Kidney (tissue), 14 donors: Measurements from ENCODE around the gene BEST1. TPM values are rescaled to one million over a fixed set of nuclear protein-coding genes. Genes with fewer than 3 reads are reported as not detected.

Experiments
- DNase-seq, 5 donors: peaks; one replicate each; pipeline ENCODE4 v3.0.0-alpha.2; 2013 to 2020
- FAIRE-seq: peaks from 2 replicates; lab custom pipeline; 2012; peaks lifted over from hg19 to GRCh38; lab: Jason Lieb, UNC
- H3K27ac ChIP-seq, 2 donors: one replicate each; pipeline ENCODE4 v1.7.0; 2013; ENCODE audit warnings: low read depth in 2 of 2, low read length in 2 of 2, inconsistent platforms in 1 of 2
- H3K27me3 ChIP-seq: one replicate; pipeline ENCODE4 v1.7.1; 2013; ENCODE audit warnings: low read length, inconsistent platforms; ENCODE audit not compliant: control insufficient read depth, insufficient read depth
- H3K36me3 ChIP-seq, 3 donors: one replicate each; pipeline versions ENCODE4 v1.7.0 to v1.7.1; 2013; ENCODE audit warnings: low read length in 3 of 3, control low read depth in 1 of 3, inconsistent platforms in 1 of 3; ENCODE audit not compliant: insufficient read depth in 3 of 3, control insufficient read depth in 2 of 3
- H3K4me1 ChIP-seq, 3 donors: one replicate each; pipeline versions ENCODE4 v1.7.0 to v1.7.1; 2013; ENCODE audit warnings: low read length in 3 of 3, inconsistent platforms in 1 of 3, low read depth in 1 of 3; ENCODE audit not compliant: control insufficient read depth in 2 of 3, insufficient read depth in 2 of 3
- H3K4me3 ChIP-seq, 3 donors: one replicate each; pipeline versions ENCODE4 v1.7.0 to v1.8.1; 2013; ENCODE audit warnings: low read length in 3 of 3, control low read depth in 1 of 3, inconsistent platforms in 1 of 3
- H3K9ac ChIP-seq, 3 donors: one replicate each; pipeline versions ENCODE4 v1.7.0 to v1.7.1; 2013; ENCODE audit warnings: low read length in 3 of 3, control low read depth in 1 of 3, inconsistent platforms in 1 of 3
- H3K9me3 ChIP-seq, 3 donors: one replicate each; pipeline versions ENCODE4 v1.7.0 to v1.7.1; 2013; ENCODE audit warnings: low read length in 3 of 3, control low read depth in 1 of 3, inconsistent platforms in 1 of 3; ENCODE audit not compliant: control insufficient read depth in 2 of 3, insufficient read depth in 1 of 3
- CTCF ChIP-seq: IDR thresholded peaks from 3 replicates; pipeline ENCODE4 v1.5.1; 2012; ENCODE audit warnings: mild to moderate bottlenecking, moderate library complexity, borderline replicate concordance; ENCODE audit not compliant: insufficient read depth; ENCODE audit errors: extremely low read depth
- intact Hi-C: fragments of 100-400 bp; cut with DNase I; formaldehyde crosslinking; loops from one replicate; pipeline ENCODE4 v1.11.1; 2022
- polyA plus RNA-seq: library from polyadenylated mRNA; stranded (reverse); fragments of 350-450 nt; fragmentation: Illumina TruSeq; extraction: RNeasy Lipid Tissue Mini Kit (QIAGEN cat#74804); gene quantifications from one replicate; pipeline ENCODE4 v1.2.3, GENCODE V29; 2014; ENCODE audit warnings: low read depth, low replicate concordance; ENCODE audit not compliant: insufficient read depth
- total RNA-seq: library from RNA; stranded (reverse); fragmentation: NEBNext Ultra II Directional; extraction: Animal tissue kit (Norgen Biotek cat#: 25700); gene quantifications from one replicate; pipeline ENCODE4 v1.2.1, GENCODE V29; 2021
- donor health status: control.
- donor health status: control.
- donor health status: control.
- donor health status: control.
- donor health status: control.
- donor health status: DM: yes; HTN: yes; CAD: no.
- donor health status: Normal renal cell carcinoma (clear cell type).

Gene BEST1
- total and polyA plus RNA-seq, 2 donors from 2014 or later = 0.62 to 7.1 TPM

DNA sequence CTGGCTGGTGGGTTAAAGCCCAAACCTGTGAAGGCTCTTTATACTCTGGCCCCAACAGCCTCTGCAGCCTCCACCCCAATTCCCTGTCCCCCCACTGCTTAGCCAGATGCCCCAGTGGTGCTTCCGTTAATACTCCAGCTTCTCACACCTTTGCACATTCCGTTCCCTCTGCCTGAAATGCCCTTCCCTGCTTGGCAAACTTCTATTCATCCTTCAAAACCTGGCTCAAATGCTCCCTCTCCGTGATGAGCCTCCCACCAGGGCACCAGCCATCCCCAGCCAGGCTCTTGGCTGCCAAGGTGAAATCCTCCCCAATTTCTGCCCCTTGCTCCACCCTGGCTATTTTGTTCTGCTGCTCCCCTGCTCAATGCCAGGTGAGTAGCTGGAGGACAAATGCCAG is 46.3 kb upstream of the BEST1 start:
- intact Hi-C loops = loop anchor here (5.0 kb wide), 1 partner anchor 43 kb away; no protein-coding TSS in a partner anchor
- Histone ChIP-seq H3K4me1 (peaks cover 0 to 20% (median 19%) of the 10 kb centered on the region in 3 donors), H3K27ac (no peak overlapping the region), H3K27me3 (no peaks in the 10 kb centered on the region), H3K36me3 (no peaks in the 10 kb centered on the region), H3K4me3 (peak overlapping the region in 1 of 3 donors; percentile 55), H3K9ac (peak overlapping the region in 1 of 3 donors; percentile 65), H3K9me3 (no peaks in the 10 kb centered on the region)
- DNase-seq (no peak), FAIRE-seq (no peak)
- TF ChIP-seq CTCF = no peak

DNA sequence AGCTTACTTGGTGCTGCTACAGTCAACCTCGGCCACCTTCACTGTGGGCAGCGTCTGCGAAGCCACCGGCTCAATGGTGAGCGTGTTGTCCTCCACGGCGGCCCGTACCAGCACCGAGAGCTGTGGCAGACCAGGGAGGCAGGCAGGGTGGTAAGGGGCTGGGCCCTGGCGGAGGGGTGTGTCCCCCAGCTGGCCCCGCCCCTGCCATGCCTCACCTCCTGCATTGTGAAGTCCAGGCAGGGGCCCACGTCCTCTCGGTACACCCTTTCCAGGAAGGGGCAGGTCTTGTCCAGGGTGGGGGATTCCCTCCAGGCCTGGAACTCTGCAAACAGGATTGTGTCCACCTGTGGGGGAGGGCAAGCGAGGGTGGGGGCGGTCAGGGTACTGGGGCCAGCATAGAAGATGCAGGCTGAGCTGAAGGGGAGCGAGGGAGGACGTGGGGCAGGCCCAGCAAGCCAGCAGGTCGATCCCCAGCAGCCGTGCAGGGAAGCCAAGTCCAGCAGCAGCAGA is 45.6 kb upstream of the BEST1 start:
- Histone ChIP-seq H3K9ac (peak overlapping the region in 1 of 3 donors; percentile 65), H3K4me1 (peaks cover 0 to 19% (median 18%) of the 10 kb centered on the region in 3 donors), H3K27ac (peak overlapping the region in 1 of 2 donors; percentile 54), H3K27me3 (no peaks in the 10 kb centered on the region), H3K36me3 (no peaks in the 10 kb centered on the region), H3K4me3 (peak overlapping the region in 2 of 3 donors; percentile 55 to 68), H3K9me3 (no peaks in the 10 kb centered on the region)
- DNase-seq (peak; percentile 85 to 91 (median 88)), FAIRE-seq (no peak)
- intact Hi-C loops = loop anchor here (5.0 kb wide), 1 partner anchor 43 kb away; no protein-coding TSS in a partner anchor
- TF ChIP-seq CTCF = no peak

DNA sequence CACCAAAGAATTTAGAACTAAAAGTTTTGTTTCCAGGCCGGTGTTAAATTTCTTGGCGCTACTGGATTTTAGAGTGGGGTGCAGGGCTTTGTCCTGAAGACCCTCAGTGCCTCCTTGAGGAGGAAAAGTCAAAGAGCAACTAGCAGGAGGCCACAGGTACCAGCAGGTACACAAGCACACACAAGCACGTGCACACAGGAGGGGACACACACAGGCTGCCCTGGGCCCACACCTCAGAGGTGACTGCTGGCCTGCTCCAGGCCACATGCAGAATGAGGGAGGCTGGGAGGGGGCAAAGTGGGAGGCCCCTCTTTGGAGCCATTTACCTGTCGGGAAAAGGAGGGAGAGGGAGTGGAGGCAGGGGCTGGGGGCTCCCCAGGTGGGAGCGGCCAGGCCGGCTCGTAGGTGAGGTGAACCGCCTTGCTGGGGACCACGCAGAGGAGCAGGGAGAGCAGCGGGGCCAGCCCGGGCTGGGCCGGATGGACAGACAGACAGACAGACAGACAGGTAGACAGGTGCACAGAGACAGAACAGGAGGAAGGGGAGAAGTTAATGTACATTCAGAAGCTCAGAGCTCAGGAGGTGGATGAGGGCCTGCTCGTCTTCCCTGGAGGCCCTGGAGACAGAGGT is 45.0 kb upstream of the BEST1 start:
- intact Hi-C loops = no loop called here
- no peaks in the 10 kb centered on the region for H3K36me3 ChIP-seq

More for the DNA sequence above, 45.0 kb upstream of the BEST1 start:
- Histone ChIP-seq H3K4me3 (no peak overlapping the region), H3K4me1 (peaks cover 0 to 19% (median 18%) of the 10 kb centered on the region in 3 donors), H3K9ac (no peak overlapping the region), H3K27ac (peak overlapping the region; percentile 41 to 54), H3K9me3 (no peaks in the 10 kb centered on the region), H3K27me3 (no peaks in the 10 kb centered on the region)
- TF ChIP-seq CTCF = no peak
- peak in 1 of 5 donors; percentile 49 for DNase-seq
- no peak for FAIRE-seq
